Stimulated activated CD8-positive, alpha-beta memory T cell treated with anti-CD3 and anti-CD28 coated beads, Interleukin-7, amount 100 ng/mL, for 4 hours (primary cell): ENCODE results near the gene THEMIS.
"Not testable (repeated sequence)": the region's sequence is repeated elsewhere in the genome, so short reads cannot be mapped to it uniquely, and the experiment has no call there.

ENCODE experiments used
- DNase-seq, 2 donors: peaks; one replicate each; pipeline ENCODE4 v3.0.0-alpha.2; 2020; ENCODE audit warnings: low read depth in 2 of 2

THEMIS gene, protein sequence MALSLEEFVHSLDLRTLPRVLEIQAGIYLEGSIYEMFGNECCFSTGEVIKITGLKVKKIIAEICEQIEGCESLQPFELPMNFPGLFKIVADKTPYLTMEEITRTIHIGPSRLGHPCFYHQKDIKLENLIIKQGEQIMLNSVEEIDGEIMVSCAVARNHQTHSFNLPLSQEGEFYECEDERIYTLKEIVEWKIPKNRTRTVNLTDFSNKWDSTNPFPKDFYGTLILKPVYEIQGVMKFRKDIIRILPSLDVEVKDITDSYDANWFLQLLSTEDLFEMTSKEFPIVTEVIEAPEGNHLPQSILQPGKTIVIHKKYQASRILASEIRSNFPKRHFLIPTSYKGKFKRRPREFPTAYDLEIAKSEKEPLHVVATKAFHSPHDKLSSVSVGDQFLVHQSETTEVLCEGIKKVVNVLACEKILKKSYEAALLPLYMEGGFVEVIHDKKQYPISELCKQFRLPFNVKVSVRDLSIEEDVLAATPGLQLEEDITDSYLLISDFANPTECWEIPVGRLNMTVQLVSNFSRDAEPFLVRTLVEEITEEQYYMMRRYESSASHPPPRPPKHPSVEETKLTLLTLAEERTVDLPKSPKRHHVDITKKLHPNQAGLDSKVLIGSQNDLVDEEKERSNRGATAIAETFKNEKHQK

GRCh38 chr6:127900935-127901334 is at the start of gene THEMIS:
TSS of gene THEMIS (minus strand) at chr6:127901058. CDS start at chr6:127900932, 126 bp downstream.
- peak in 1 of 2 donors; percentile 8 for DNase-seq

DNA sequence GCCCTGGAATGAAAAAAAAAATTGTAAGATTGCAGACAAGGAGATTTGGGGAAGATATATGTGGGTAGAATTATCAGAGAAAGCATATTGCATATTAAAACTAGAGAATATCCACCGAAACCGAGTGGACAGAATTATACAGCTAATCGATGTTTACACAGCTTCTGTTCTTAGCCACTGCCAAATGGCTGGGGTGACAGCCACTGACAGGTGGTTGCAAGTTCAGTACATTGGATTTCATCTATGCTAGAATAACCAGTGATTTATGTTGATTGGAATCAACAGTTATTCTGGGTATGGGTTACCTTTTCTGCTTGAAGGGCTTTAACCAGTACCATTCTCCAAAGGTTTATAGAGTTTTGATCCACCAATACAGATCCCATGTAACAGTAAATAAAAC is 48.4 kb upstream of the THEMIS start:
- DNase-seq = no peak

- DNase-seq = no peak
Observed at GRCh38 chr6:127946388-127946787, 45.5 kb upstream of the THEMIS start.

DNA sequence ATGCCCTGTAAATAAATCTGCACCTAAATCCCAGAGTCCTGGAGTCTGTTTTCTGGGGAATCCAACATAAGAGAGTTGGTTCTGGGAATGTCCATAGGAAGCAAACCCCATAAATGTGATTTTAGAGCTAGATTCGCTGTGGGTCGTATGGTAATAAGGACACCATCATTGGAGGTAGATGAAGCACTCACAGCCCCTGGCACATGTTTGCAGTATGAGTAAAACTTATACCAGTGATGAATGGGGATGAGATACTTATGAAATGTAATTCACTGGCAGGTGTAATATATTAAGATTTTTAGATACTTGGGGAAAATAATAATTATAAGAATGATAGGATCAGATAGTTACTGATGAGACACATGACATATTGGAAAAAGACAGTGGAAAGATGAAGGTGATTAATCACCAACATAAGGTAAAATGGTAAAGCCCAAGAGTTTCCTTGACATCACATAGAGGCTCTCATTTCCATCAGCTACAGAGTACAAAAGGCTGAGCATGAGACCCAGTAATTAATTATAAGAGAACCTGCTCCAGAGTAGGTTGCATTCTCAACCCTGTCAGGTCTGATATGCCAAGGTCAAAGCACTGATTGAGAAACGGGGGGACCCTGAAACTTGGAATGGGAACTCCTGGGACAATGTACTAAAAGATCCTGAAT is 44.7 kb upstream of the THEMIS start:
- DNase-seq = no peak

- DNase-seq = no peak
Observed at GRCh38 chr6:127941228-127941627, 40.4 kb upstream of the THEMIS start.

- no peak for DNase-seq
Observed at GRCh38 chr6:127939442-127940066, 38.7 kb upstream of the THEMIS start.

GRCh38 chr6:127938701-127939100 is 37.8 kb upstream of the THEMIS start:
- no peak for DNase-seq

- no peak for DNase-seq
Observed at GRCh38 chr6:127937747-127938146, 36.9 kb upstream of the THEMIS start.

DNA sequence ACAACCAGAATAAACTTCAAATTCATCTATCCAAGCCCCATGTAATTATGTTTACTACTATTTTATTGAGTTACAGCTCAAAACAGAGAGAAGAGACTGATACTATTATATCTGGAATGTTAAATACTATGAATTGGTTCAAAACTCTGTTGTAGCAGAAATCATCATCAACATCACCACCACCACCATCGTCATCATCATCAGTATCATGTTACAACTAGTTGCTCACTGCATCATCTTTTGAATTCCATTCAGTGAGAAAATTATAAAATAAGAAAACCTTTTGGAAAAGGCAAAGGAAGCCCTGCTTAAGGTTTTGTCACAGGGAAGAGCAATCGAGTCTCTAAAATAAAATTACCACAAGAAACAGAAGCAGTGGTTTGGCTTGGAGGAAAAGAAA is 36.2 kb upstream of the THEMIS start:
- DNase-seq = no peak

GRCh38 chr6:127934956-127935355 is 34.1 kb upstream of the THEMIS start:
- no peak for DNase-seq

GRCh38 chr6:127933852-127934840 is 33.3 kb upstream of the THEMIS start:
- no peak for DNase-seq

DNA sequence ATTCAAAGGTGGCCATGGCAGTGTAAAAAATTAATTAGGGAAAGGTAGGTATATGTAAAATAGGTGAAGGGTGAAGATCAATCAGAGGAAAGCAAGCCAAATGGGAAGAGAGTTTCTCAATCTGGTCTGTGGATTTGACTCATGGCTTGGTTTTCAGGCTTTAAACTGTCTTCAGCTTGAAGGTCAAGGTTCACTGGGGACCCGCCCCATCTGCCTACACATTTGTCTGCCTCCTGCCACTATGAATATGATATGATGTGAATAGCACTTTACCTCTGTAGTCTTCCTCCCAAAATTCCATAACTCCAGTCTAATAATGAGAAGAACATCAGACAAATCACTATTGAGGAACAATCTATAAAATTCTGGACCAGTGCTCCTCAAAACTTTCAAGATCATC is 32.3 kb upstream of the THEMIS start:
- DNase-seq = no peak

DNA sequence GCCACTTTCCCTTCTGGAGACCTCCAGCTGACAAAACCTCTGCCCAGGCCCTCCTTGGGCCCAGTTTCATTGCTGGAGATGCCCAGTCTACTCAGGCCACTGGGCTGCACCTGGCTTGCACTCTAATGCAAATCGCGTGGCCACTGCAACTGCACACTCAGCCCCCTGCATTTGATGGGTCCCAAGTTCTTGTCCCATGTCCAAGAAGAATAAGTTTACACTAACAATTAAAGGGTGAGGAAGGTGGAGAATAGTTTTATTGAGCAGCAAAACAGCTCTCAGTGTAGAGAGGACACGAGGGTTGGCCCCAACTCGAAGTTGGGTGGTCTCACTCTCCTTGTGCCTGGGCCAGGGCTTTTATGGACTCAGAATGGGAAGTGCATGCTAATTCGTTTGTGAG is 31.9 kb upstream of the THEMIS start:
- DNase-seq = no peak

- DNase-seq = not testable (repeated sequence)
Observed at GRCh38 chr6:127926441-127926840, 25.6 kb upstream of the THEMIS start.

DNA sequence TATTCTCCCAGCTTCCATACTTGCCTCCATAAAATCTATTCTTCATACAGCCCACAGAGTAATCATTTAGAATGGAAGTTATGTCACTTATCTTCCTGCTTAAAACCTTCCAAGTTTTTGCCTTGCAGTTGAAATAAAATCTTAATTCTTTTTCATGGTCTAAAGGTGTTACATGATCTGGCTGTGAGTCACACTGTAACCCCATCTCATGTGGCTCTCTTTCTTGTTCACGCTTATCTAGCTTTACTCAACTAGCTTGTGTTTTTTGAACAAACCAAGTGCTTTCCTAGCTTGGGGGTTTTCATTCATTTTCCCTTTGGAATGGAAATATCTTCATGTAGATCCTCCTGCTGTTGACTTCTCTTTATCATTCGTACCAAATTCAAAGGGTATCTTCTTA is 23.6 kb upstream of the THEMIS start:
- DNase-seq = no peak

GRCh38 chr6:127924031-127924430 is 23.2 kb upstream of the THEMIS start:
- DNase-seq = no peak

DNA sequence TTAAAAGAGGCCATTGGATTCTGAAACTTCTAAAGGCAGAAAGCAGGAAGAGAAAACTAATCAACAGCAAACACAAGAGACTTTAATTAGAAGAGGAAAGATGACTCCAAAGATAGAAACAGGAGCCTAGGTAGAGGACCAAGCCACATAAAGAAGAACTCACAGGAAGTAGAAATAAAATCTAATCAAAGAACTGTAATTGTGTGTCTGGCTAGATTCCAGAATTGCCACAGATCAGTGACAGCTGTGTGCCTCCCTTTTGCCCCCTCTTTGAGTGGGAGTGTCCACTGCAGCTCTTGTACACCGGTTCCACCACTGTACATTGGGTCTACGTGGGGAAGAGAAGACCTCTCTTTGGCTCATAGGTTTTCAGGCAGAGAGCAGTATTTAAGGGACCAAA is 22.3 kb upstream of the THEMIS start:
- DNase-seq = no peak

GRCh38 chr6:127921982-127922381 is 21.1 kb upstream of the THEMIS start:
- no peak for DNase-seq

- no peak for DNase-seq
Observed at GRCh38 chr6:127920804-127921203, 19.9 kb upstream of the THEMIS start.

DNA sequence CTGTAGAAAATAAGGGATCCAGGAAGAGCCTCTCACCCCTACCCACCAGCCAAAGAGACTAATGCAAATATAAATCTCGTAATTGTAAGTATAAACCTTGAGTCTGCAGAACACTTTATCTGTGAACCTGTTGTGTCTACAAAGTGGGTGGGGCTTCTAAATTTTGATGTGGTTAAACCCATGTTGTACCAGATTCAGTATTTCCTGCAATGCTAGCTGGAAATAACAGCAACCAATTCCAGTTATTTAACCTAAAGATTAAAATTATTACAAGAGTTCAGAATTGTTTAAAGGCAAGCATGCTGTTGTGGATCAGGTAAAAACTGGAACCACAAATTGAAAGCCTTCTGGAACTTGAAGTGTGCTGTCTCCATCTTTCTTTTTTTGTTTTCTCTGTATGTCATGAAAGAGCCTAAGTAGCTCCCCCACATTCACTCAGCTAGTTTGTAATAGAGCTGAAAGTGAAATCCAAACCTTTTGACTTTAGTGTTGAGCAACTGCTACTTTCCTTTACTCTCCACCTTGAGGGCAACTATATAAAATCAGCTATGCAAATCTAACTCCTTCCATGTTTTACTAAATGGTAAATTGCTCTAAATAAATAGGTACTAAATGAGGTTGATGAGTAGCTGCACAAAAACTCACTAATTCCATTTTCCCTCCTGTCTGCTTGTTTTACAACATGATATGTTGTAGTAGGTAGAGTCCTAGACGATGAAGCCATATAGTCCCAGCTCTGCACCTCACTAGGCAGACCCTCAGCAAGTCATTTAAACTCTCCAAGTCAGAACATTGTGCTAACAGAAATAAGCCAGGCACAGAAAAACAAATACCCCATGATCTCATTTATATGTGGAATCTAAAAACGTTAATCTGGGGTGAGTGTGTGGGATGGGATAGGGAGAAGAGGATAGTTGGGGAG is 17.9 kb upstream of the THEMIS start:
- DNase-seq = no peak
